K562 (cell line): Measurements from ENCODE around the gene TDRKH. TPM values are rescaled to one million over a fixed set of nuclear protein-coding genes. Genes with fewer than 3 reads are reported as not detected.

ENCODE experiments used
- ATF3 ChIP-seq, 2 experiments: fragments of 450-650 bp in 1 of 2; sonication (generic) in 1 of 2; formaldehyde crosslinking in 1 of 2; IDR thresholded peaks in 1 of 2; conservative IDR thresholded peaks in 1 of 2; 2 replicates each; pipeline versions ENCODE4 v1.6.1 to v1.8.1; 2016 to 2023; ENCODE audit warnings: mild to moderate bottlenecking in 2 of 2, moderate library complexity in 2 of 2, inconsistent platforms in 1 of 2, missing genetic modification reagents in 1 of 2
- C11orf30 ChIP-seq: fragments of 450-650 bp; IDR thresholded peaks from 2 replicates; pipeline ENCODE4 v1.6.1; 2016; ENCODE audit warnings: low read depth, mild to moderate bottlenecking
- CBFA2T3 ChIP-seq: fragments of 450-650 bp; IDR thresholded peaks from 2 replicates; pipeline ENCODE4 v1.6.1; 2017
- CBFB ChIP-seq: sonication (generic); formaldehyde crosslinking; IDR thresholded peaks from 2 replicates; pipeline ENCODE4 v1.4.0; 2020; ENCODE audit warnings: mild to moderate bottlenecking, missing genetic modification reagents
- CBX1 ChIP-seq: sonication (generic); IDR thresholded peaks from 2 replicates; pipeline ENCODE4 v1.6.1; 2016; ENCODE audit warnings: antibody characterized with exemption, low read depth, mild to moderate bottlenecking
- CEBPG ChIP-seq, 3 experiments: fragments of 200-800 bp in 1 of 3; sonication (Bioruptor generic) in 1 of 3; sonication (generic) in 1 of 3; formaldehyde crosslinking in 1 of 3; IDR thresholded peaks in 2 of 3; conservative IDR thresholded peaks in 1 of 3; 2 replicates each; pipeline versions ENCODE4 v1.6.1 to v1.8.0; 2016 to 2022; ENCODE audit warnings: missing compliant biosample characterization in 2 of 3, missing genetic modification characterization in 2 of 3, mild to moderate bottlenecking in 1 of 3, missing genetic modification reagents in 1 of 3
- CTCFL ChIP-seq: IDR thresholded peaks from 2 replicates; pipeline ENCODE4 v1.6.1; 2011; ENCODE audit warnings: borderline replicate concordance, low read depth, mild to moderate bottlenecking, moderate library complexity, low read length; ENCODE audit not compliant: insufficient read depth, poor library complexity, severe bottlenecking
- DPF2 ChIP-seq: fragments of 450-650 bp; IDR thresholded peaks from 2 replicates; pipeline ENCODE4 v1.6.1; 2016
- EP400 ChIP-seq: fragments of 450-650 bp; IDR thresholded peaks from 2 replicates; pipeline ENCODE4 v1.6.1; 2017; ENCODE audit warnings: antibody characterized with exemption, mild to moderate bottlenecking, moderate library complexity
- FIP1L1 ChIP-seq: fragments of 200-400 bp; formaldehyde crosslinking; IDR thresholded peaks from 2 replicates; pipeline ENCODE4 v1.6.1; 2018; ENCODE audit warnings: mild to moderate bottlenecking, low read depth, low read length; ENCODE audit not compliant: poor library complexity, severe bottlenecking
- HDAC6 ChIP-seq: IDR thresholded peaks from 2 replicates; pipeline ENCODE4 v1.6.1; 2012; ENCODE audit warnings: low read depth, mild to moderate bottlenecking, control low read depth, inconsistent platforms, low read length, moderate library complexity
- ILK ChIP-seq: fragments of 450-650 bp; IDR thresholded peaks from 2 replicates; pipeline ENCODE4 v1.6.1; 2016; ENCODE audit warnings: missing genetic modification characterization, low read depth, mild to moderate bottlenecking, missing compliant biosample characterization, moderate library complexity, borderline replicate concordance
- JUNB ChIP-seq: fragments of 450-650 bp; formaldehyde crosslinking; conservative IDR thresholded peaks from 2 replicates; pipeline ENCODE4 v1.4.0; 2020; ENCODE audit warnings: mild to moderate bottlenecking
- MAFF ChIP-seq: IDR thresholded peaks from 2 replicates; pipeline ENCODE4 v1.6.1; 2012; ENCODE audit warnings: low read length, improper control_type of control experiment
- MED1 ChIP-seq: sonication (generic); formaldehyde crosslinking; IDR thresholded peaks from 2 replicates; pipeline ENCODE4 v1.8.1; 2023; ENCODE audit warnings: missing genetic modification reagents, borderline replicate concordance
- MEIS2 ChIP-seq: fragments of 450-650 bp; IDR thresholded peaks from 2 replicates; pipeline ENCODE4 v1.6.1; 2014; ENCODE audit warnings: mild to moderate bottlenecking; ENCODE audit not compliant: partially characterized antibody
- NCOA1 ChIP-seq: fragments of 450-650 bp; IDR thresholded peaks from 2 replicates; pipeline ENCODE4 v1.6.1; 2016; ENCODE audit warnings: low read depth
- PHF8 ChIP-seq: fragments of 200-600 bp; sonication (generic); IDR thresholded peaks from 2 replicates; pipeline ENCODE4 v1.6.1; 2012; ENCODE audit warnings: mixed run types, mild to moderate bottlenecking, inconsistent platforms, low read length, moderate library complexity, borderline replicate concordance
- POLR2A ChIP-seq: fragments of 450-650 bp; conservative IDR thresholded peaks from 2 replicates; pipeline ENCODE4 v1.6.1; 2016
- POLR3G ChIP-seq: IDR thresholded peaks from 2 replicates; pipeline ENCODE4 v1.6.1; 2011; ENCODE audit not compliant: insufficient read length, insufficient replicate concordance; ENCODE audit errors: extremely low read depth
- RBFOX2 ChIP-seq: fragments of 200-400 bp; formaldehyde crosslinking; IDR thresholded peaks from 2 replicates; pipeline ENCODE4 v1.6.1; 2017; ENCODE audit warnings: low read depth, mild to moderate bottlenecking, low read length, moderate library complexity
- STAT5B ChIP-seq: fragments of 250-450 bp; sonication (Bioruptor Pico); IDR thresholded peaks from 2 replicates; pipeline ENCODE4 v1.8.0; 2021; ENCODE audit warnings: mild to moderate bottlenecking, inconsistent platforms
- SUPT5H ChIP-seq: fragments of 450-650 bp; IDR thresholded peaks from 2 replicates; pipeline ENCODE4 v1.6.1; 2016
- TAF1 ChIP-seq: IDR thresholded peaks from 2 replicates; pipeline ENCODE4 v1.6.1; 2011; ENCODE audit warnings: mild to moderate bottlenecking, low read length, moderate library complexity; ENCODE audit not compliant: insufficient read depth, control insufficient read depth, severe bottlenecking; ENCODE audit errors: extremely low read depth
- ZNF212 ChIP-seq: fragments of 450-650 bp; formaldehyde crosslinking; IDR thresholded peaks from 2 replicates; pipeline ENCODE4 v1.4.0; 2020; ENCODE audit warnings: mild to moderate bottlenecking
- polyA plus RNA-seq, 8 experiments: library from polyadenylated mRNA; depleted of rRNA in 4 of 8; stranded (reverse) in 5 of 8; unstranded in 3 of 8; fragments of >200 nt; fragmentation: Nextera tagmentation in 2 of 8; fragmentation: Illumina TruSeq in 1 of 8; extraction: Ambion mirVana in 2 of 8; extraction: Trizol in 1 of 8; gene quantifications; 2 replicates each; pipeline versions ENCODE4 v1.2.1 to v1.2.3, GENCODE V29; 2011 to 2014; ENCODE audit warnings: inconsistent platforms in 1 of 8, missing spikeins in 1 of 8
- total RNA-seq, 7 experiments: library from RNA; depleted of rRNA in 6 of 7; stranded (reverse); fragments of >200 nt in 6 of 7; fragmentation: Illumina TruSeq in 2 of 7; extraction: Trizol in 2 of 7; gene quantifications; 2 replicates each; pipeline versions ENCODE4 v1.2.1 to v1.2.3, GENCODE V29; 2011 to 2021; ENCODE audit warnings: low replicate concordance in 1 of 7

Gene TDRKH
- total and polyA plus RNA-seq, 9 of the 15 experiments (the other 6 are each of a cell fraction or from before 2014, with no cell fraction given) = 4.3 to 21.3 (median 8.4) TPM

- TF ChIP-seq ILK (tag) (no peak), STAT5B (CRISPR knock-in tag) (no peak), DPF2 (peak; percentile 19; the same call in 1 of the 2 replicates), CBFA2T3 (peak; percentile 46; the same call in 1 of the 2 replicates), MEIS2 (peak; percentile 21), SUPT5H (peak; percentile 77), RBFOX2 (peak; percentile 87), CBX1 (peak; percentile 62; the same call in 1 of the 2 replicates), CEBPG (CRISPR knock-in tag; IDR thresholded peaks at IDR 0.05) (0 out of 2 replicates have a peak, but pooled peaks have one; percentile 8), CEBPG (tag; conservative IDR thresholded peaks at IDR 0.05 in 1 of 2, IDR thresholded peaks at IDR 0.05 in 1 of 2) (no peak), MED1 (CRISPR knock-in tag) (no peak), NCOA1 (no peak), MAFF (no peak), POLR3G (no peak), ZNF212 (CRISPR knock-in tag) (no peak), POLR2A (peak; percentile 65; the same call in 1 of the 2 replicates), HDAC6 (no peak), JUNB (CRISPR knock-in tag) (no peak), PHF8 (peak; percentile 63; the same call in 1 of the 2 replicates), ATF3 (IDR thresholded peaks at IDR 0.05) (no peak), ATF3 (CRISPR knock-in tag; conservative IDR thresholded peaks at IDR 0.05) (no peak; the same call in 1 of the 2 replicates), FIP1L1 (peak; percentile 57), EP400 (peak; percentile 63; the same call in 1 of the 2 replicates), CBFB (CRISPR knock-in tag) (no peak), CTCFL (peak; percentile 30), TAF1 (peak; percentile 44), C11orf30 (peak; percentile 75)
Measured at GRCh38 chr1:151790071-151790939, at the start of gene TDRKH (continued).
